ENCODE results near the gene RNF182. TPM values are rescaled to one million over a fixed set of nuclear protein-coding genes. Genes with fewer than 3 reads are reported as not detected.

The RNF182 gene
- total and polyA plus RNA-seq, 2 donors (not counting 1 experiment from before 2014, with no cell fraction given), result 0.10 TPM; not detected in 1

GRCh38 chr6:13988049-13988738 lies 63.4 kb downstream of the RNF182 start:
- TF ChIP-seq, protein P1, sequence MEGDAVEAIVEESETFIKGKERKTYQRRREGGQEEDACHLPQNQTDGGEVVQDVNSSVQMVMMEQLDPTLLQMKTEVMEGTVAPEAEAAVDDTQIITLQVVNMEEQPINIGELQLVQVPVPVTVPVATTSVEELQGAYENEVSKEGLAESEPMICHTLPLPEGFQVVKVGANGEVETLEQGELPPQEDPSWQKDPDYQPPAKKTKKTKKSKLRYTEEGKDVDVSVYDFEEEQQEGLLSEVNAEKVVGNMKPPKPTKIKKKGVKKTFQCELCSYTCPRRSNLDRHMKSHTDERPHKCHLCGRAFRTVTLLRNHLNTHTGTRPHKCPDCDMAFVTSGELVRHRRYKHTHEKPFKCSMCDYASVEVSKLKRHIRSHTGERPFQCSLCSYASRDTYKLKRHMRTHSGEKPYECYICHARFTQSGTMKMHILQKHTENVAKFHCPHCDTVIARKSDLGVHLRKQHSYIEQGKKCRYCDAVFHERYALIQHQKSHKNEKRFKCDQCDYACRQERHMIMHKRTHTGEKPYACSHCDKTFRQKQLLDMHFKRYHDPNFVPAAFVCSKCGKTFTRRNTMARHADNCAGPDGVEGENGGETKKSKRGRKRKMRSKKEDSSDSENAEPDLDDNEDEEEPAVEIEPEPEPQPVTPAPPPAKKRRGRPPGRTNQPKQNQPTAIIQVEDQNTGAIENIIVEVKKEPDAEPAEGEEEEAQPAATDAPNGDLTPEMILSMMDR (IDR thresholded peaks at IDR 0.05), result no peak
- TF ChIP-seq EZH2 (IDR thresholded peaks at IDR 0.05; ENCODE audit: borderline replicate concordance, insufficient read depth, low read depth, low read length, poor library complexity, severe bottlenecking), result no peak
- no peak overlapping the region for H3K4me2 ChIP-seq (replicated peaks; ENCODE audit: low read depth, low read length, poor library complexity, severe bottlenecking)
- peaks cover 0 to 10% (median 2%) of the 10 kb centered on the region in 4 experiments for H3K27me3 ChIP-seq (replicated peaks in 1 of 4; ENCODE audit: control extremely low read depth in 1 of 4, control insufficient read depth in 3 of 4, insufficient read depth in 4 of 4, low read length in 3 of 4)
- 93% methylated on average over 3 of the region's 5 CpGs for WGBS (ENCODE audit: insufficient coverage)
- no peaks in the 10 kb centered on the region for H4K20me1 ChIP-seq (ENCODE audit: control insufficient read depth, insufficient read depth, low read length, poor library complexity, severe bottlenecking)
- H3K4me3 Mint-ChIP-seq, result no peak overlapping the region
- peaks cover 41% of the 10 kb centered on the region for H3K27me3 Mint-ChIP-seq
- H3K4me3 ChIP-seq (ENCODE audit: control extremely low read depth in 1 of 5, extremely low read depth in 1 of 5, insufficient read depth in 1 of 5, low read depth in 2 of 5, low read length in 4 of 5), result no peak overlapping the region
- no peak overlapping the region for H3K27ac Mint-ChIP-seq
- CTCF ChIA-PET, result no interaction called here
- intact Hi-C loops (cut with micrococcal nuclease), result no loop called here
- ATAC-seq (ENCODE audit: low read depth), result no peak
- DNase-seq, result no peak
- no peaks in the 10 kb centered on the region for H3K36me3 ChIP-seq (replicated peaks in 1 of 2; ENCODE audit: control extremely low read depth in 1 of 2, control insufficient read depth in 1 of 2, extremely low read depth in 1 of 2, insufficient read depth in 2 of 2, low read length in 1 of 2)
- POLR2A ChIA-PET, result no interaction called here
- H3K27ac ChIP-seq (ENCODE audit: low read length in 2 of 2), result no peak overlapping the region
- H3K9me3 ChIP-seq (ENCODE audit: control extremely low read depth in 1 of 3, control insufficient read depth in 2 of 3, insufficient read depth in 1 of 3, low read length in 2 of 3), result no peaks in the 10 kb centered on the region
- no peaks in the 10 kb centered on the region for H3K4me1 Mint-ChIP-seq
- no peak overlapping the region for H3K9ac ChIP-seq (ENCODE audit: low read length)
- no peak overlapping the region for H2AFZ ChIP-seq (ENCODE audit: insufficient read depth, low read depth, low read length, poor library complexity, severe bottlenecking)
- H3K4me1 ChIP-seq (ENCODE audit: control insufficient read depth in 2 of 2, insufficient read depth in 2 of 2, low read length in 2 of 2), result no peaks in the 10 kb centered on the region
- H3K9me3 Mint-ChIP-seq (ENCODE audit: insufficient read depth), result no peaks in the 10 kb centered on the region
- no peaks in the 10 kb centered on the region for H3K79me2 ChIP-seq (ENCODE audit: control insufficient read depth, insufficient read depth, low read length)

DNA sequence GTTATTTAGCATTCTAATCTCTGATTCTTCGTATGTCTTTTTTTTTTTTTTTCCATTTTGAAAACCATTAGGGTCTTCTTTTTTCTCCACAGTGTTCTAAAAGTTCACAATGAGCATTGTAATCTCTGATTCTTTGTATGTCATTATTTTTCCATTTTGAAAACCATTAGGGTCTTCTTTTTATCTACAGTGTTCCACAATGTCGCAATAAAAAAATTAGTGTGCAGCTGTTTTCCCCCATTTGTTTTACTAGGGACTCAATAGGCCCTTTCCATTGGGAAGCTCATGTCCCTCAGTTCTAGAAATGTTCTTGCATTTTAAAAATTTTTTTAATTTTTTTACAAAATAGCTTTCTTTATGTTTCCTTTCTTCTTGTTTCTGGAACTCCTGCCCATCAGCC lies 64.2 kb downstream of the RNF182 start:
- H3K36me3 ChIP-seq (replicated peaks in 1 of 2; ENCODE audit: control extremely low read depth in 1 of 2, control insufficient read depth in 1 of 2, extremely low read depth in 1 of 2, insufficient read depth in 2 of 2, low read length in 1 of 2), result no peaks in the 10 kb centered on the region
- no peak overlapping the region for H3K4me2 ChIP-seq (replicated peaks; ENCODE audit: low read depth, low read length, poor library complexity, severe bottlenecking)
- no CpG with 5 or more reads among the region's 2 CpGs for WGBS (ENCODE audit: insufficient coverage)
- POLR2A ChIA-PET, result no interaction called here
- Mint-ChIP-seq H3K9me3 (ENCODE audit: insufficient read depth) (no peaks in the 10 kb centered on the region), H3K27me3 (peaks cover 40% of the 10 kb centered on the region), H3K4me1 (no peaks in the 10 kb centered on the region), H3K27ac (no peak overlapping the region), H3K4me3 (no peak overlapping the region)
- no peaks in the 10 kb centered on the region for H3K79me2 ChIP-seq (ENCODE audit: control insufficient read depth, insufficient read depth, low read length)
- H3K27ac ChIP-seq (ENCODE audit: low read length in 2 of 2), result no peak overlapping the region
- no peak overlapping the region for H3K4me3 ChIP-seq (ENCODE audit: control extremely low read depth in 1 of 5, extremely low read depth in 1 of 5, insufficient read depth in 1 of 5, low read depth in 2 of 5, low read length in 4 of 5)
- H4K20me1 ChIP-seq (ENCODE audit: control insufficient read depth, insufficient read depth, low read length, poor library complexity, severe bottlenecking), result no peaks in the 10 kb centered on the region
- intact Hi-C loops (cut with micrococcal nuclease), result no loop called here
- DNase-seq (no peak), ATAC-seq (ENCODE audit: low read depth) (no peak)
- CTCF ChIA-PET, result no interaction called here
- H3K9me3 ChIP-seq (ENCODE audit: control extremely low read depth in 1 of 3, control insufficient read depth in 2 of 3, insufficient read depth in 1 of 3, low read length in 2 of 3), result no peaks in the 10 kb centered on the region
- no peak overlapping the region for H2AFZ ChIP-seq (ENCODE audit: insufficient read depth, low read depth, low read length, poor library complexity, severe bottlenecking)
- no peak for TF ChIP-seq EZH2 (IDR thresholded peaks at IDR 0.05; ENCODE audit: borderline replicate concordance, insufficient read depth, low read depth, low read length, poor library complexity, severe bottlenecking)
- TF ChIP-seq, protein P1 (IDR thresholded peaks at IDR 0.05), result no peak
- H3K9ac ChIP-seq (ENCODE audit: low read length), result no peak overlapping the region
- H3K4me1 ChIP-seq (ENCODE audit: control insufficient read depth in 2 of 2, insufficient read depth in 2 of 2, low read length in 2 of 2), result no peaks in the 10 kb centered on the region
- H3K27me3 ChIP-seq (replicated peaks in 1 of 4; ENCODE audit: control extremely low read depth in 1 of 4, control insufficient read depth in 3 of 4, insufficient read depth in 4 of 4, low read length in 3 of 4), result peaks cover 0 to 3% (median 2%) of the 10 kb centered on the region in 4 experiments

Data from B cell (primary cell).